Uterine smooth muscle cell (primary cell): ENCODE data around the gene OR10G8. TPM values are rescaled to one million over a fixed set of nuclear protein-coding genes. Genes with fewer than 3 reads are reported as not detected.

Experiments used
- total RNA-seq: library from RNA; depleted of rRNA; stranded (reverse); fragments of >200 nt; gene quantifications from 2 replicates; pipeline ENCODE4 v1.2.3, GENCODE V29; 2014

Gene OR10G8, protein sequence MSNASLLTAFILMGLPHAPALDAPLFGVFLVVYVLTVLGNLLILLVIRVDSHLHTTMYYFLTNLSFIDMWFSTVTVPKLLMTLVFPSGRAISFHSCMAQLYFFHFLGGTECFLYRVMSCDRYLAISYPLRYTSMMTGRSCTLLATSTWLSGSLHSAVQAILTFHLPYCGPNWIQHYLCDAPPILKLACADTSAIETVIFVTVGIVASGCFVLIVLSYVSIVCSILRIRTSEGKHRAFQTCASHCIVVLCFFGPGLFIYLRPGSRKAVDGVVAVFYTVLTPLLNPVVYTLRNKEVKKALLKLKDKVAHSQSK
- not detected in 2 replicates for total RNA-seq

GRCh38 chr11:124026498-124026897, at the start of gene OR10G8:
TSS of gene OR10G8 (plus strand) at chr11:124026798. CDS start at chr11:124029623, 2,825 bp downstream.

DNA sequence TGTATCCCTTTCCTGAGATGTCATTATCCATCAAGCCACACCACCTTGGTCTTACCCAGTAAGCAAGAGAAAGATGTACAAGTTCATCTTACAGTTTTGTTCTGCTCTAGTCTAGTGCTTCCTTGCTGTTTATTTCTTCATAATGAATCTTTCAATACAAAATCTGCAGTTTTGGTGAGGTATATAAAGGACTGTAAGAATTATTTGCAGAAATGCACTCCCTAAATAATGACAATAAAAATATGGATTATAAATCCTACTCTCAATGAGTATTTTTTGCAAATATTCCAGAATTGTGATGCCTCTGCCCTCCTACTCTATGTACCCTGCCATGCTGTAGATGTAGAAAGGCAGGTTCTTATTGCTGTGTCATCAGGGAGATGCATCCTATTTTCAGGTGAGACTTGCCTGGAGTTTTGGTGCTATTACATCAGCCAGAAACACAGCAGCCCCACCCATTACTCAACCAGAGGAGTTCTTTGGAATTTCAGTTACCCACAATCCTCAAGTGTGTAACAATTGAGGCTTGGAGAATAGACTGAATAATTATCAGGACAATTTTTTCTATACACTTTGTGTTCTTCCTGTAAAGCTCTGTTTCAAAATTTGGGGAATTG, 48.8 kb upstream of the OR10G8 start, which contains the start of gene OR10S1:
Gene OR10S1 (minus strand): TSS at position 51 of the 617 bp plus-strand sequence. CDS start 117 bp downstream, outside the sequence.

DNA sequence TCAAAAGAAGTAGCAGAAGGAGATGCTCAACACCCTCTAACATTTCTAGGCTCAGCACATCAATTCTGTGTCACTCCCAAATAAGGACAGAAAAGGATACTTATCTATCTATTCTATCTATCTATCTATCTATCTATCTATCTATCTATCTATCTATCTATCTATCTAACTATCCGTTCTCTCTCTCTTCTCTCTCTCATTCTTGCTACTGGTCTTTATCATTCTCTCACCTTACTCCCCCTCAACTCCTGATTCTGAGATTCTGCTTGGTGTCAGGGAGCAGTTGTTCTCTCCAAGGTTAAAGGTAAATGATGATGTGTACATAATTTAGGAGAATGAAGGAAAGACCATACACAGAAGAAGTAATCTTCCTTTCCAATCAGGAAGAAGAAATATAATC, 31.5 kb upstream of the OR10G8 start, which contains the start of gene OR10G6:
Gene OR10G6 (minus strand): TSS at position 43 of the 400 bp plus-strand sequence. CDS start 0 bp downstream, at position 43.

GRCh38 chr11:124012697-124013096, 13.9 kb upstream of the OR10G8 start, which contains the start of gene OR10G4:
TSS of gene OR10G4 (plus strand) at chr11:124012997. CDS start at chr11:124015575, 2,578 bp downstream.

DNA sequence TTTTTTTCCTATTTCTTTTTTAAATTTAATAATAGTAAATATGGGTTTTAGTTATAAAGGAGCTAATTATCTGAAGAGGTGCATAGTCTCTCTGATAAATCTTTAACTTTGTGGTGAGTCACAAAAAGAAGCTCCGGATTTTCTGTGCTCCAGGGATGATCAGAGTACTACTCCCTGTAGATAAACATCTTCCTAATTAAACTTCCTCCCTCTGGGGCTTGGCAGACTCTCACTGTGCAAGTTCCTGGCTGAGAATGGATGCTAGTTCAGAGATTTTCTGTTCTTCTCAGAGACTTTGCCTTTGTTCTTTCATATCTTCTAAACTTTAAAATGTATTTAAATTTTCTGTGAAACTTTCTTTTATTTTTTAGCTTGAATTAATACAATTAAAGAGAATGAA, 14.7 kb downstream of the OR10G8 start, which contains the start of gene OR10G7:
Gene OR10G7 (minus strand): TSS at position 72 of the 400 bp plus-strand sequence. CDS start 2,324 bp downstream, outside the sequence.

Other genes starting within 250 kb of the OR10G8 start
- gene OR6M1, start 220.4 kb upstream of the OR10G8 start, total RNA-seq: not detected in 2 replicates
- not detected in 2 replicates for gene TMEM225, start 141.1 kb upstream of the OR10G8 start, total RNA-seq
- not detected in 2 replicates for gene OR8D4, start 124.6 kb upstream of the OR10G8 start, total RNA-seq
- not detected in 2 replicates for gene OR4D5, start 87.2 kb upstream of the OR10G8 start, total RNA-seq
- not detected in 2 replicates for gene OR6T1, start 83.0 kb upstream of the OR10G8 start, total RNA-seq
- not detected in 2 replicates for gene OR10S1, start 49.0 kb upstream of the OR10G8 start, total RNA-seq
- not detected in 2 replicates for gene OR10G6, start 31.6 kb upstream of the OR10G8 start, total RNA-seq
- not detected in 2 replicates for gene OR10G4, start 13.8 kb upstream of the OR10G8 start, total RNA-seq
- not detected in 2 replicates for gene OR10G9, start 3.8 kb upstream of the OR10G8 start, total RNA-seq
- gene OR10G7, start 14.5 kb downstream of the OR10G8 start, total RNA-seq: not detected in 2 replicates
- gene VWA5A, start 88.7 kb downstream of the OR10G8 start, total RNA-seq: 10.5 and 11.8 TPM in 2 replicates
- gene OR10D3, start 156.5 kb downstream of the OR10G8 start, total RNA-seq: not detected in 2 replicates
- gene OR8G1, start 214.3 kb downstream of the OR10G8 start, total RNA-seq: not detected in 2 replicates
- not detected in 2 replicates for gene OR8G5, start 229.6 kb downstream of the OR10G8 start, total RNA-seq